K562 (cell line): ENCODE data around the gene PCSK6. TPM values are rescaled to one million over a fixed set of nuclear protein-coding genes. Genes with fewer than 3 reads are reported as not detected.

Experiments
- C11orf30 ChIP-seq: fragments of 450-650 bp; IDR thresholded peaks from 2 replicates; pipeline ENCODE4 v1.6.1; 2016; ENCODE audit warnings: low read depth, mild to moderate bottlenecking
- CEBPZ ChIP-seq: fragments of 150-350 bp; IDR thresholded peaks from 2 replicates; pipeline ENCODE4 v1.6.1; 2014; ENCODE audit warnings: low read depth, mild to moderate bottlenecking, low read length, borderline replicate concordance
- FOXO4 ChIP-seq: fragments of 450-650 bp; formaldehyde crosslinking; IDR thresholded peaks from 2 replicates; pipeline ENCODE4 v1.4.0; 2020; ENCODE audit warnings: mild to moderate bottlenecking, moderate library complexity
- GATA2 ChIP-seq: sonication (generic); formaldehyde crosslinking; IDR thresholded peaks from 2 replicates; pipeline ENCODE4 v1.4.0; 2020; ENCODE audit warnings: mild to moderate bottlenecking, missing genetic modification reagents
- GTF2E2 ChIP-seq: fragments of 200-800 bp; sonication (Bioruptor generic); IDR thresholded peaks from 2 replicates; pipeline ENCODE4 v1.6.1; 2016; ENCODE audit warnings: missing genetic modification characterization, missing compliant biosample characterization
- HEY1 ChIP-seq: fragments of 250-450 bp; sonication (Bioruptor Pico); IDR thresholded peaks from 2 replicates; pipeline ENCODE4 v1.5.0; 2020; ENCODE audit warnings: mild to moderate bottlenecking, moderate library complexity, borderline replicate concordance
- ID3 ChIP-seq, 2 experiments: fragments of 250-450 bp in 1 of 2; fragments of 450-650 bp in 1 of 2; sonication (Bioruptor Pico) in 1 of 2; IDR thresholded peaks; 2 replicates each; pipeline versions ENCODE4 v1.6.1 to v1.8.0; 2016 to 2021; ENCODE audit warnings: mild to moderate bottlenecking in 2 of 2, moderate library complexity in 2 of 2, missing compliant biosample characterization in 1 of 2, missing genetic modification characterization in 1 of 2
- KDM4B ChIP-seq, 2 experiments: fragments of 450-650 bp in 1 of 2; sonication (generic) in 1 of 2; IDR thresholded peaks; 2 replicates each; pipeline ENCODE4 v1.6.1; 2016 to 2017; ENCODE audit warnings: borderline replicate concordance in 2 of 2, antibody characterized with exemption in 1 of 2, low read depth in 1 of 2, mild to moderate bottlenecking in 1 of 2
- MBD2 ChIP-seq: sonication (generic); IDR thresholded peaks from 2 replicates; pipeline ENCODE4 v1.6.1; 2016; ENCODE audit warnings: low read depth, borderline replicate concordance
- MEIS2 ChIP-seq: fragments of 450-650 bp; IDR thresholded peaks from 2 replicates; pipeline ENCODE4 v1.6.1; 2014; ENCODE audit warnings: mild to moderate bottlenecking; ENCODE audit not compliant: partially characterized antibody
- MNT ChIP-seq, 2 experiments: fragments of 450-650 bp; conservative IDR thresholded peaks; 2 replicates each; pipeline ENCODE4 v1.6.1; 2017; ENCODE audit warnings: mild to moderate bottlenecking in 2 of 2, moderate library complexity in 2 of 2
- NKRF ChIP-seq: fragments of 450-650 bp; IDR thresholded peaks from 2 replicates; pipeline ENCODE4 v1.6.1; 2016; ENCODE audit warnings: borderline replicate concordance
- NR1H2 ChIP-seq: sonication (generic); formaldehyde crosslinking; IDR thresholded peaks from 2 replicates; pipeline ENCODE4 v1.4.0; 2020; ENCODE audit warnings: mild to moderate bottlenecking, missing genetic modification reagents
- NR2C2 ChIP-seq, 2 experiments: fragments of 200-800 bp in 1 of 2; sonication (Bioruptor generic) in 1 of 2; sonication (generic) in 1 of 2; formaldehyde crosslinking in 1 of 2; IDR thresholded peaks; 2 replicates each; pipeline versions ENCODE4 v1.6.1 to v1.8.0; 2016 to 2022; ENCODE audit warnings: mild to moderate bottlenecking in 1 of 2, missing compliant biosample characterization in 1 of 2, missing genetic modification characterization in 1 of 2, missing genetic modification reagents in 1 of 2
- SMAD4 ChIP-seq: fragments of 250-450 bp; sonication (Bioruptor Pico); conservative IDR thresholded peaks from 2 replicates; pipeline ENCODE4 v1.8.0; 2021; ENCODE audit warnings: inconsistent platforms, mild to moderate bottlenecking, moderate library complexity
- ZNF134 ChIP-seq: fragments of 250-450 bp; sonication (Bioruptor Pico); conservative IDR thresholded peaks from 2 replicates; pipeline ENCODE4 v1.4.0; 2020
- polyA plus RNA-seq, 8 experiments: library from polyadenylated mRNA; depleted of rRNA in 4 of 8; stranded (reverse) in 5 of 8; unstranded in 3 of 8; fragments of >200 nt; fragmentation: Nextera tagmentation in 2 of 8; fragmentation: Illumina TruSeq in 1 of 8; extraction: Ambion mirVana in 2 of 8; extraction: Trizol in 1 of 8; gene quantifications; 2 replicates each; pipeline versions ENCODE4 v1.2.1 to v1.2.3, GENCODE V29; 2011 to 2014; ENCODE audit warnings: inconsistent platforms in 1 of 8, missing spikeins in 1 of 8
- total RNA-seq, 7 experiments: library from RNA; depleted of rRNA in 6 of 7; stranded (reverse); fragments of >200 nt in 6 of 7; fragmentation: Illumina TruSeq in 2 of 7; extraction: Trizol in 2 of 7; gene quantifications; 2 replicates each; pipeline versions ENCODE4 v1.2.1 to v1.2.3, GENCODE V29; 2011 to 2021; ENCODE audit warnings: low replicate concordance in 1 of 7

Gene PCSK6
- total and polyA plus RNA-seq, 9 of the 15 experiments (the other 6 are each of a cell fraction or from before 2014, with no cell fraction given) = 2.2 to 32.6 (median 14.5) TPM

GRCh38 chr15:101445562-101446517 is 43.7 kb downstream of the PCSK6 start (continued):
- TF ChIP-seq ID3 (CRISPR knock-in tag; IDR thresholded peaks at IDR 0.05) (no peak), ID3 (tag; IDR thresholded peaks at IDR 0.05) (peak; percentile 47; the same call in 1 of the 2 replicates), GTF2E2 (tag) (no peak), KDM4B (IDR thresholded peaks at IDR 0.05; ENCODE audit: borderline replicate concordance in 2 of 2, low read depth in 1 of 2) (no peak), SMAD4 (CRISPR knock-in tag) (peak; percentile 66; the same call in 1 of the 2 replicates), ZNF134 (CRISPR knock-in tag) (no peak), NR2C2 (CRISPR knock-in tag; IDR thresholded peaks at IDR 0.05) (no peak), NR2C2 (tag; IDR thresholded peaks at IDR 0.05) (peak; percentile 17), NKRF (peak; percentile 37; the same call in 1 of the 2 replicates), GATA2 (CRISPR knock-in tag) (peak; percentile 95), NR1H2 (CRISPR knock-in tag) (no peak), FOXO4 (CRISPR knock-in tag) (no peak), MBD2 (no peak), CEBPZ (no peak), HEY1 (CRISPR knock-in tag) (no peak), MEIS2 (peak; percentile 93), MNT (conservative IDR thresholded peaks at IDR 0.05) (peak; percentile 84 to 91), C11orf30 (peak; percentile 78)
